Measurements from ENCODE around the gene SPATA9. TPM values are rescaled to one million over a fixed set of nuclear protein-coding genes. Genes with fewer than 3 reads are reported as not detected.

SPATA9 gene
- total RNA-seq, 1 donor: under 0.01 TPM

DNA sequence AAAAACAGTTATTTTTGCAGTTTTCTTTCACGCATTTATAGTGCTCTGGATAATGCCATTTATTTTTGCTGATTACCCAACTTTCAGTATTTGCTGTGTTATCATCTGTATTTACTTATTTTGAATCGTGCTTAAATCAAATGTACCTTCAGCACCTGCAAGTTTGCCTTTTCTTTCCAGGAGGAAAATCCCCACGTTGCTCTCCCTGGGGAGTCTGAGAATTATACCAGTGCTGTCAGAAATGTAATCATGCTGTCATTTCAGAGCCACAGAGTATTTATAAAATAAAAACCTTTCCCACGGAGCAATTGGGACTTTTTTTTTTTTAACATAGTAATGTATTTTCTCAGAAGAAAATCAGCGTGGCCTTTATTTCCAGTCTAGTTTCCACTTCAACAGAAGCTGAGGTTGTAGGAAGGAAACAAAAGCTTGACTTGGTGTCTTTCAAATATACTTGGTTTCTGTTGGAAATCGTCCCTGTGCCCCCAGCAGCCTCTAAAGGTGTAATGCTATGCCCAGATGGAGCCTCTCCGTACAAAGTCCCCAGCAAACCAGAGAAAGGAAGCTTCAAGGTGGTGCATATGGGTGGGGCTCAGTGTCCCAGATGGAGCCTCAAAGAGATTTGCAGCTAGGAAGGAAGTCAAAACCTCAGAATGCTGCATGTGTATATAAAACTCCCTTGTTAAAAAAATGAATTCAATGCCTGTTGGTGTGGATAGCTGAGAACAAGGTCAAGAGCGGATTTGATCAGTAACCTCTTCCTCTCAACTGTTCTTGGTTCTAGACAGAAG is 60.8 kb downstream of the SPATA9 start:
- peak in 2 of 3 donors; percentile 46 to 73 for DNase-seq (ENCODE audit: low read depth in 2 of 3, low spot score in 2 of 3)

DNA sequence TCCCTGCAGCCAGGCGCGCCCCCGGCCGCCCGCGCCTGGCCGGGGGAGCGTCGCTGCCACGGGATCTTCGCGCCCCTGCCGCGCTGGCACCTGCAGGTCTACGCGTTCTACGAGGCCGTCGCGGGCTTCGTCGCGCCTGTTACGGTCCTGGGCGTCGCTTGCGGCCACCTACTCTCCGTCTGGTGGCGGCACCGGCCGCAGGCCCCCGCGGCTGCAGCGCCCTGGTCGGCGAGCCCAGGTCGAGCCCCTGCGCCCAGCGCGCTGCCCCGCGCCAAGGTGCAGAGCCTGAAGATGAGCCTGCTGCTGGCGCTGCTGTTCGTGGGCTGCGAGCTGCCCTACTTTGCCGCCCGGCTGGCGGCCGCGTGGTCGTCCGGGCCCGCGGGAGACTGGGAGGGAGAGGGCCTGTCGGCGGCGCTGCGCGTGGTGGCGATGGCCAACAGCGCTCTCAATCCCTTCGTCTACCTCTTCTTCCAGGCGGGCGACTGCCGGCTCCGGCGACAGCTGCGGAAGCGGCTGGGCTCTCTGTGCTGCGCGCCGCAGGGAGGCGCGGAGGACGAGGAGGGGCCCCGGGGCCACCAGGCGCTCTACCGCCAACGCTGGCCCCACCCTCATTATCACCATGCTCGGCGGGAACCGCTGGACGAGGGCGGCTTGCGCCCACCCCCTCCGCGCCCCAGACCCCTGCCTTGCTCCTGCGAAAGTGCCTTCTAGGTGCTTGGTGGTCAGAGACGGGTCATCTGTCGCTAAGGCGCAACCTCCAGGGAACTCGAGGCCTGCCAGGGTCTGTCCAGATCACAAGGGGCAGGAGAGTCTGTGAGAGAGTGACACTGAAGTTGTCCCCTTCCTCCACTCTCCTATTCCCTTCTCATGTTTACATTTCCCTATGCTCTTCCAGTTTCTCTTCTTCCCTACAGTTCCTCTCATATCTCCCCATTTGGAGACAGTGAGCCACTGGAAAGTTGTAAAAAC is 61.6 kb downstream of the SPATA9 start:
- peak in 2 of 3 donors; percentile 31 to 34 for DNase-seq (ENCODE audit: low read depth in 2 of 3, low spot score in 2 of 3)

DNA sequence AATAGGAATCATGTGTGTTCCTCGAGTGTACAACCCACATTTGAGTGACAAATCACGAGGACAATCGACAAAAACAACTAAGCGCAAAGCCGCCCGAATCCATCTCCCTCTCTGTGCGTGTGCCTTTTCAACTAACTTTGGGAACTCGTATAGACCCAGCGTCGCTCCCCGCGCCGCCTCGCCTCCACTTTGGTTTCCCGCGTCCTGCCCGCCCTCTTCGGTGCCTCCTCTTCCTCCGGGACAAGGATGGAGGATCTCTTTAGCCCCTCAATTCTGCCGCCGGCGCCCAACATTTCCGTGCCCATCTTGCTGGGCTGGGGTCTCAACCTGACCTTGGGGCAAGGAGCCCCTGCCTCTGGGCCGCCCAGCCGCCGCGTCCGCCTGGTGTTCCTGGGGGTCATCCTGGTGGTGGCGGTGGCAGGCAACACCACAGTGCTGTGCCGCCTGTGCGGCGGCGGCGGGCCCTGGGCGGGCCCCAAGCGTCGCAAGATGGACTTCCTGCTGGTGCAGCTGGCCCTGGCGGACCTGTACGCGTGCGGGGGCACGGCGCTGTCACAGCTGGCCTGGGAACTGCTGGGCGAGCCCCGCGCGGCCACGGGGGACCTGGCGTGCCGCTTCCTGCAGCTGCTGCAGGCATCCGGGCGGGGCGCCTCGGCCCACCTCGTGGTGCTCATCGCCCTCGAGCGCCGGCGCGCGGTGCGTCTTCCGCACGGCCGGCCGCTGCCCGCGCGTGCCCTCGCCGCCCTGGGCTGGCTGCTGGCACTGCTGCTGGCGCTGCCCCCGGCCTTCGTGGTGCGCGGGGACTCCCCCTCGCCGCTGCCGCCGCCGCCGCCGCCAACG is 62.5 kb downstream of the SPATA9 start, which contains the start of gene GPR150:
Gene GPR150, plus strand, starts transcription at position 58 of the 840 bp plus-strand sequence. Its CDS starts 189 bp downstream, at position 247.
- peak; percentile 41 to 87 (median 78) for DNase-seq (ENCODE audit: low read depth in 2 of 3, low spot score in 2 of 3)

DNA sequence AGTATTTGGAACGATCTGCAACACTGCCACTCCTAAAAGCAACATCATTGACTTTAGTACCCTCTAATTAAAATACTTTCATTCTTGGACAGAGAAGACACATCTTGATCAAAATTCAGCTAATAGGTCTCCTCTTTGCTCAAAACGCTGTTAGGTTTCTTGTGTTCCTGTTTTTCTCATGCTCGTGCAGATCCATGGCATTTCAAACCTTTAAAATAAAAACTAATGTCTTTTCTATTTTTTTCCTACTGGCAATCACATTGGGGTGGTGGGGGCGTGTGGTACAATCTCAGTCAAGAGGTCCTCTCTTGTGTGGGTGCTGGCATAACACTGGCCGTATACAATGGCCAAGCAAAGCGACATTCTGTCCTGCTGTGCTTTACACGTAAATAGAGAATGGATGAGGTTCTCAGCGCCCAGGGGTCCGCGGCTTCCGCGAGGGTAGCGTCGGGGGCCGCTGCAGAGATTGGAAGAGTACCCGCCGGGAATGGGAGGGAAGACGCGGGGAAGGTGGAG is 63.2 kb downstream of the SPATA9 start:
- peak in 1 of 3 donors; percentile 4 for DNase-seq (ENCODE audit: low read depth in 2 of 3, low spot score in 2 of 3)

DNA sequence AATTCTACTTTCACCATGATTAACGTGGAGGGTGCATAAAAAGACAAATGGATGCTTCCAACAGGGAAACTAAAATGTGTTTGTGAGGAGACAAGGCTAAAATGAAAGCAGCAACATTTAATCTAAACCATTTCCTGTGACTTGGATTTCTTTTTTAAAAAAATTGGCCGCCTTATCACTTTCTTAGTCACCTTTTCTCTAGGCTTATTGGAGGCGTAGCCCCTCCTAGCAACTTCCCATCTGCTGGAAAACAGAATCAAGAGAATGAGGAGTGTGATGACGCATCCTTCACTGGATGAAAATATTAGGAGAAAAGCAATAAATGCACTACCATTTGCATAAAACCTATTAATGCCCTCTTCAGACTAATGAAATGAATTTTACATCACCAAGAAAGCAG is 63.7 kb downstream of the SPATA9 start:
- DNase-seq (ENCODE audit: low read depth in 2 of 3, low spot score in 2 of 3): no peak

DNA sequence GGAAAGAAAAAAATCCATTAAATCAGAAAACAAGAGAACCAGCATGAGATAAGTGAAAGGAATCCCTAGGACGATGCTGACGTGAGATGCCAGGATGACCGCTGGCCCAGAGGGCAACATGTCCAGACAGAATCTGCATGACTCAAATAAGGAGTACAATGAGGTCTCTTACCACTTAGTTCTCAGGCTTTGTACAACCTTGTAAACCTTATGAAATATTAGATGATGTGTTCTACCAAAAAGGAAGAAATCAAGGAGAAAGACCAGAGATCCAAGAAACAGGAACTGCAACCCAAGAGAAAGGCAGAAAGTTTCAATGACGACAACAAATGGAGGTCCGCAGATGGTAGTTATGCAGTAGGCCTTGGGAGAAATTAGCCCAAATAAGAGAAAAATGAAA is 65.7 kb downstream of the SPATA9 start:
- DNase-seq (ENCODE audit: low read depth in 2 of 3, low spot score in 2 of 3): no peak

DNA sequence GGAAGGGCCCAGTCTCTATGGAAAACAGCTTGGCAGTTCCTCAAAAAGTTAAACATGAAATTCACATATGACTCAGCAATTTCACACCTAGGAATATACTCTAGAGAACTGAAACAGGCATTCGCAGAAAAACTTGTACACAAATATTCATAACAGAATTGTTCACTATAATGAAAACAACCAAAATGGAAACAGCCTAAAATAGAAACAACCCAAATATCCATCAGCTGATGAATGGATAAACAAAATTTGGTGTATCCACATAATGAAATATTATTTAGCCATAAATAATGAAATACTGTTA is 67.7 kb downstream of the SPATA9 start:
- no peak for DNase-seq (ENCODE audit: low read depth in 2 of 3, low spot score in 2 of 3)

DNA sequence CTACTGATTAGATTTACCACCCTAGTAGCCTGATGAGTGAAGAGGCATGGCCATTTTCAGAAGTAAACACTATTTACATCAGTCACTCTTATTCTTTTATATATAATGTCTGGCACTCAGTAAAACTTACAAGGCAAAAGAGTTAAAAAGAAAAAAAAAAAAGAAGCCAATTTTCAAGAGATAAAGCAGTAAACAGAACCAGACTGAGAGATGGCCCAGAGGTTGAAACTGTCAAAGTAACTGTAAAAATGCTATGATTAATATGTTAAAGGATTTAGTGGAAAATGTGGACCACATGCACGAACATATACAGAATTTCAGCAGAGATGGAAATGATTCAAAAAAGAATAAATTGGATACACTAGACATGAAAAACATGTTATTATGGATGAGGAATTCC is 69.3 kb downstream of the SPATA9 start:
- no peak for DNase-seq (ENCODE audit: low read depth in 2 of 3, low spot score in 2 of 3)

DNA sequence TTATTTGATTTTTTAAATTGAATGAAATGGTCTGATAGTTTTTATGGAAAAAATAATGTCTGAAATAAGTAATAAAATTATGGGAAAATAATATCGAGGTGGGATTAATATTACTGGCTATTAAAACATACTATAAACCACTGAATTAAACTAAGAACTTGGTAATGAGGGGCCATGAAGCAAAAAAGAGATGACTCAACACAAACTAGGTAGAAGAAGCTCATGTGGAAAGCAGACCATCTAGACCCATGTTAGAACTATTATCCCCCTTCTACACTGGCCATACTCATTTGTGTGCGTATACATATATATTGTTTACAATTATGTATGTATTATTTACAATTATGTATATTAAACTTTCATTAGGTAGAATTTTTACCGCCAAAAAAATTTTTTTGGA is 71.4 kb downstream of the SPATA9 start:
- DNase-seq (ENCODE audit: low read depth in 2 of 3, low spot score in 2 of 3): no peak

DNA sequence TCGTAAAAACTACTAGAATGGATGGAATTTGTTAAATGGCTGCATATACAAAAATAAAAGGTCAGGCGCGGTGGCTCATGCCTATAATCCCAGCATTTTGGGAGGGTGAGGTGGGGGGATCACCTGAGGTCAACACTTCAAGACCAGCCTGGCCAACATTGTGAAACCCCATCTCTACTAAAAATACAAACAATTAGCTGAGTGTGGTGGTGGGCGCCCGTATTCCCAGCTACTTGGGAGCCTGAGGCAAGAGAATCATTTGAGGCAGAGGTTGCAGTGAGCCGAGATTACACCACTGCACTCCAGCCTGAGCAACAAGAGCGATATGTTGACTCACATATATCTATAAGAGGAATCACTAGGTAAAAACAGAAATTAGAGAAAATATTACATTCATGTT is 72.2 kb downstream of the SPATA9 start:
- DNase-seq (ENCODE audit: low read depth in 2 of 3, low spot score in 2 of 3): no peak

DNA sequence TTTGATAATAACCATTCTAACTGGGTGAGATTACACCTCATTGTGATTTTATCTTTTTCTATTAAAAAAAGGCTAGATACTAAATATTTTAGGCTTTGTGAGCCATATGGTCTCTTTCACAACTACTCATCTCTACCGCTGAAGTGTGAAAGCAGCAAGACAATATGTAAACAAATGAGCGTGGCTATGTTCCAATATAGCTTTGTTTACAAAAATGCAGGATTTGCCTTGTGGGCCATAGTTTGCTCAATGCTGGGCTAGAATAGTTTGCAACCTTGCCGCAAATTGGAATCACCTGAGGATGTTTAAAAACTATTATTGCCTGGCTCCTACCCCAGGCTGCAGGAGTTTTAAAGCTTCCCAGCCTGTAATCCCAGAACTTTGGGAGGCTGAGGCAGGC is 73.1 kb downstream of the SPATA9 start:
- DNase-seq (ENCODE audit: low read depth in 2 of 3, low spot score in 2 of 3): no peak

Other genes starting within 250 kb of the SPATA9 start
- gene SKIC3, start 128.0 kb downstream of the SPATA9 start, total RNA-seq: 37.7 TPM
- gene ARSK, start 127.9 kb downstream of the SPATA9 start, total RNA-seq: 3.8 TPM
- gene GPR150, start 62.9 kb downstream of the SPATA9 start, total RNA-seq: 0.54 TPM
- 1.6 TPM for gene RFESD, start 36.2 kb downstream of the SPATA9 start, total RNA-seq
- 48.7 TPM for gene RHOBTB3, start 48.3 kb upstream of the SPATA9 start, total RNA-seq
- 19.9 TPM for gene GLRX, start 139.7 kb upstream of the SPATA9 start, total RNA-seq

All from hematopoietic multipotent progenitor cell (in vitro differentiated cells).